MCF 10A (cell line): ENCODE results near the gene RABIF. TPM values are rescaled to one million over a fixed set of nuclear protein-coding genes. Genes with fewer than 3 reads are reported as not detected.
"Not testable (repeated sequence)": the region's sequence is repeated elsewhere in the genome, so short reads cannot be mapped to it uniquely, and the experiment has no call there.

Experiments used
- BruUV-seq: library from RNA; stranded (reverse); fragments of 400-500 nt; replicated peaks from 2 replicates; lab custom pipeline; 2021; lab: Mats Ljungman, UMichigan
- CTCF ChIA-PET: fragments of 300-600 bp; sonication (Branson Sonifier 250); formaldehyde crosslinking; extraction: SDS; loops from one replicate; lab custom pipeline; 2021; ENCODE audit warnings: antibody characterized with exemption, inconsistent platforms; lab: Yijun Ruan, JAX
- POLR2A ChIA-PET: fragments of 300-600, 350-650 bp; sonication (Branson Sonifier 250); formaldehyde crosslinking; extraction: SDS; loops from one replicate; lab custom pipeline; 2020; ENCODE audit warnings: antibody characterized with exemption, inconsistent platforms; lab: Yijun Ruan, JAX
- DNase-seq: peaks from one replicate; pipeline ENCODE4 v3.0.0-alpha.2; 2018; ENCODE audit not compliant: unreplicated experiment
- H3K27ac Mint-ChIP-seq: one replicate; pipeline ENCODE4 v1.8.0; 2022; ENCODE audit warnings: mild to moderate bottlenecking, low read depth, mixed read lengths; ENCODE audit not compliant: unreplicated experiment
- H3K27me3 Mint-ChIP-seq: one replicate; pipeline ENCODE4 v1.8.0; 2022; ENCODE audit warnings: mixed read lengths; ENCODE audit not compliant: insufficient read depth, unreplicated experiment
- H3K36me3 Mint-ChIP-seq: one replicate; pipeline ENCODE4 v1.8.0; 2022; ENCODE audit warnings: mild to moderate bottlenecking, moderate library complexity, mixed read lengths; ENCODE audit not compliant: insufficient read depth, unreplicated experiment
- H3K4me1 Mint-ChIP-seq: one replicate; pipeline ENCODE4 v1.8.0; 2022; ENCODE audit warnings: mixed read lengths; ENCODE audit not compliant: insufficient read depth, unreplicated experiment
- H3K4me3 Mint-ChIP-seq: one replicate; pipeline ENCODE4 v1.8.0; 2022; ENCODE audit warnings: mild to moderate bottlenecking, moderate library complexity, mixed read lengths; ENCODE audit not compliant: unreplicated experiment
- H3K9me3 Mint-ChIP-seq: one replicate; pipeline ENCODE4 v1.8.0; 2022; ENCODE audit warnings: mixed read lengths; ENCODE audit not compliant: unreplicated experiment
- intact Hi-C: fragments of 100-400 bp; cut with micrococcal nuclease; formaldehyde crosslinking; loops from 2 replicates; pipeline ENCODE4 v1.14.1; 2022
- total RNA-seq: library from RNA; stranded (reverse); gene quantifications from 2 replicates; pipeline ENCODE4 v1.2.3, GENCODE V29; 2022
- TF ChIP-seq, protein P1 (sequence below): fragments of 200-600 bp; IDR thresholded peaks from one replicate; pipeline ENCODE4 v1.8.0; 2022; ENCODE audit warnings: antibody characterized with exemption, mild to moderate bottlenecking; ENCODE audit not compliant: unreplicated experiment

RABIF gene
- total RNA-seq, 1 experiment from 2014 or later, result 13.5 TPM

DNA sequence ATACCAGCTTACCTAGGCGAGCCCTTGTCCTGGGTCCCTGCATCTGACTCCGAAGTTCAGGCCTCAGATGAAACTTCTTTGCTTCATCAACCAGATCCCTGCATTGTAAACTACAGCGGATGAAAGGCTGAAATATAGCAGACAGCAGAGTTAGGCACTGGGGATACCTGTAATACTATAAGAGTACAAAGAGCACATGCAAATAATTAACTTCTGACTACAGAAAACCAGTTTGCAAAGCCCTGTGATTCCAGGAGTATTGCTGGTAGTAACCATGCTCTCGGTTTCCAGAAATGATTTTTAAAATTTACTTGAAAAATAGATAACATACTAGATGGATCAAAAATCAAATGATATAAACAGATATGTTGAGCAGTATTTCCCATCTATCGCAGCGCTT lies 20.0 kb upstream of the RABIF start:
- H3K27me3 Mint-ChIP-seq, result no peaks in the 10 kb centered on the region
- intact Hi-C loops, result no loop called here
- POLR2A ChIA-PET, result interaction anchor here (0.6 to 1.9 kb wide), 5 partner anchors 12 to 98 kb away, joined by 3 to 6 read pairs (median 4); partner anchors contain the start of genes PCAT6, RABIF and TMEM183A
- H3K27ac Mint-ChIP-seq, result no peak overlapping the region
- CTCF ChIA-PET, result interaction anchor here (1.1 to 1.5 kb wide), 3 partner anchors 14 to 91 kb away, joined by 3 to 6 read pairs (median 3); no protein-coding TSS in a partner anchor
- BruUV-seq, result no TSS peak
- no peak for DNase-seq
- H3K4me3 Mint-ChIP-seq, result no peak overlapping the region
- TF ChIP-seq, protein P1, sequence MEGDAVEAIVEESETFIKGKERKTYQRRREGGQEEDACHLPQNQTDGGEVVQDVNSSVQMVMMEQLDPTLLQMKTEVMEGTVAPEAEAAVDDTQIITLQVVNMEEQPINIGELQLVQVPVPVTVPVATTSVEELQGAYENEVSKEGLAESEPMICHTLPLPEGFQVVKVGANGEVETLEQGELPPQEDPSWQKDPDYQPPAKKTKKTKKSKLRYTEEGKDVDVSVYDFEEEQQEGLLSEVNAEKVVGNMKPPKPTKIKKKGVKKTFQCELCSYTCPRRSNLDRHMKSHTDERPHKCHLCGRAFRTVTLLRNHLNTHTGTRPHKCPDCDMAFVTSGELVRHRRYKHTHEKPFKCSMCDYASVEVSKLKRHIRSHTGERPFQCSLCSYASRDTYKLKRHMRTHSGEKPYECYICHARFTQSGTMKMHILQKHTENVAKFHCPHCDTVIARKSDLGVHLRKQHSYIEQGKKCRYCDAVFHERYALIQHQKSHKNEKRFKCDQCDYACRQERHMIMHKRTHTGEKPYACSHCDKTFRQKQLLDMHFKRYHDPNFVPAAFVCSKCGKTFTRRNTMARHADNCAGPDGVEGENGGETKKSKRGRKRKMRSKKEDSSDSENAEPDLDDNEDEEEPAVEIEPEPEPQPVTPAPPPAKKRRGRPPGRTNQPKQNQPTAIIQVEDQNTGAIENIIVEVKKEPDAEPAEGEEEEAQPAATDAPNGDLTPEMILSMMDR, result no peak
- peaks cover 99% of the 10 kb centered on the region for H3K36me3 Mint-ChIP-seq
- no peaks in the 10 kb centered on the region for H3K4me1 Mint-ChIP-seq
- no peaks in the 10 kb centered on the region for H3K9me3 Mint-ChIP-seq

DNA sequence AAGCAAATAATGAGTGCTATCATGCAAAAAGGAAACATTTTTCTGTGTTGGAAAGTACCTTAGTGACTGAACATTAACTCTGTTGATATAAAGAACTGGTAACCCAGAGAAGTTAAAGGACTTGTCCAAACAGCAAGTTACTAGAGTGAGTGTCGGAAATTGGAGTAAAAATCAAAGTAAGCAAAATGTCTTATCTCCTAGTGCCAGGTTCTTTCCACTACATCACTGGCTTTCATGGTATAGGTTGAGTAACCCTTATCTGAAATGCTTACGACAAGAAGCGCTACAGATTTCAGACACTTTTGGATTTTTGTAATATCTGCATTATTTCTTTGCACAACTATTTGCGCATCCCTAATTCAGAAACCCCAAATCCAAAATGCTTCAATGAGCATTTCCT lies 16.4 kb upstream of the RABIF start:
- Mint-ChIP-seq H3K27ac (no peak overlapping the region), H3K4me1 (no peaks in the 10 kb centered on the region), H3K4me3 (no peak overlapping the region), H3K9me3 (no peaks in the 10 kb centered on the region), H3K36me3 (peaks cover 100% of the 10 kb centered on the region), H3K27me3 (no peaks in the 10 kb centered on the region)
- no peak for DNase-seq
- intact Hi-C loops, result no loop called here
- TF ChIP-seq, protein P1, result no peak
- BruUV-seq, result no TSS peak
- ChIA-PET CTCF (interaction anchor here (0.7 to 1.0 kb wide), 2 partner anchors 46 to 48 kb away, joined by 3 to 4 read pairs; no protein-coding TSS in a partner anchor), POLR2A (interaction anchor here (0.9 kb wide), 1 partner anchor 93 kb away, joined by 4 read pairs; no protein-coding TSS in a partner anchor)

DNA sequence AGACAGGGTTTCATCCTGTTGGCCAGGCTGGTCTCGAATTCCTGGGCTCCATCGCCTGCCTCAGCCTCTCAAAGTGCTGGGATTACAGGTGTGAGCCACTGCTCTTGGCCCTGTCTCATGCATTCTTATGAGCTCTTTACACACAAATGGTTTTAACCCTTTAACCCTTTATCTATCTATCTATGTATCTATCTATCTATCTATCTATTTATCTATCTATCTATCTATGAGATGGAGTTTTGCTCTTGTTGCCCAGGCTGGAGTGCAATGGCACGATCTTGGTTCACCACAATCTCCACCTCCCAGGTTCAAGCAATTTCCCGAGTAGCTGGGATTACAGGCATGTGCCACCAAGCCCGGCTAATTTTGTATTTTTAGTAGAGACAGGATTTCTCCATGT lies 14.9 kb upstream of the RABIF start:
- H3K27ac Mint-ChIP-seq, H3K9me3 Mint-ChIP-seq, BruUV-seq, H3K27me3 Mint-ChIP-seq, H3K4me1 Mint-ChIP-seq, H3K4me3 Mint-ChIP-seq, DNase-seq, intact Hi-C loops: not testable (repeated sequence)
- peaks cover 97% of the 10 kb centered on the region for H3K36me3 Mint-ChIP-seq
- ChIA-PET CTCF (interaction anchor here (0.8 to 1.5 kb wide), 3 partner anchors 14 to 96 kb away, joined by 3 to 4 read pairs (median 3); no protein-coding TSS in a partner anchor), POLR2A (interaction anchor here (0.6 kb wide), 1 partner anchor 12 kb away, joined by 3 read pairs; no protein-coding TSS in a partner anchor)

DNA sequence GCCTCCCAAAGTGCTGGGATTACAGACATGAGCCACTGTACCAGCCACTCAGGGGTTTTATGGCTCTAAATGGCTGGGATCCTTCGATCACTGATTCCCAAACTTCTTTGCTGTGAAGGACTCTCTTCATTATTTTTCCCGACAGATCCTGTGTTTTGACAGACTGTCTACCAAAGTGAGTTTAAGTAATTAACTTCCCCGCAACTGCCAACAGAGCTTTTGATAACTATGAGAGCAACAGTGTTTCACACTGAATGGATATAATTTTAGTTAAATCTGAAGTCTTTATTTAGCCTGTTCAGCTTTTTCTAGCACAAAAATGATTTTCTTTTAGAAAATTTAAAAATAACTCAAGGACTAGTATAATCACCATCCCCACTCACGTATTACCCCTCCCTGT lies 12.6 kb upstream of the RABIF start:
- intact Hi-C loops, result no loop called here
- POLR2A ChIA-PET, result interaction anchor here (0.7 to 2.9 kb wide), 4 partner anchors 11 to 93 kb away, joined by 3 to 11 read pairs (median 4); partner anchors contain the start of gene KDM5B
- Mint-ChIP-seq H3K36me3 (peaks cover 97% of the 10 kb centered on the region), H3K9me3 (no peaks in the 10 kb centered on the region), H3K4me3 (no peak overlapping the region), H3K27me3 (no peaks in the 10 kb centered on the region), H3K4me1 (no peaks in the 10 kb centered on the region), H3K27ac (no peak overlapping the region)
- BruUV-seq, result no TSS peak
- no peak for DNase-seq
- TF ChIP-seq, protein P1, result no peak
- CTCF ChIA-PET, result interaction anchor here (0.6 to 0.9 kb wide), 3 partner anchors 88 to 142 kb away, joined by 3 to 4 read pairs (median 3); no protein-coding TSS in a partner anchor
